Dermis blood vessel endothelial cell (primary cell): ENCODE data around the gene VAPB. TPM values are rescaled to one million over a fixed set of nuclear protein-coding genes. Genes with fewer than 3 reads are reported as not detected.

Experiments used
- DNase-seq: peaks from one replicate; pipeline ENCODE4 v3.0.0; 2010
- total RNA-seq: library from RNA; depleted of rRNA; stranded (reverse); fragments of >200 nt; gene quantifications from 2 replicates; pipeline ENCODE4 v1.2.3, GENCODE V29; 2014

Gene VAPB
- total RNA-seq, 1 donor from 2014 or later: 16.5 TPM

GRCh38 chr20:58485393-58485792 lies 96.4 kb downstream of the VAPB start:
- no peak for DNase-seq

- DNase-seq: no peak
These were observed 97.2 kb downstream of the VAPB start for GRCh38 chr20:58486207-58486606.

- no peak for DNase-seq
These were observed 103.2 kb downstream of the VAPB start for GRCh38 chr20:58492074-58492718.

DNA sequence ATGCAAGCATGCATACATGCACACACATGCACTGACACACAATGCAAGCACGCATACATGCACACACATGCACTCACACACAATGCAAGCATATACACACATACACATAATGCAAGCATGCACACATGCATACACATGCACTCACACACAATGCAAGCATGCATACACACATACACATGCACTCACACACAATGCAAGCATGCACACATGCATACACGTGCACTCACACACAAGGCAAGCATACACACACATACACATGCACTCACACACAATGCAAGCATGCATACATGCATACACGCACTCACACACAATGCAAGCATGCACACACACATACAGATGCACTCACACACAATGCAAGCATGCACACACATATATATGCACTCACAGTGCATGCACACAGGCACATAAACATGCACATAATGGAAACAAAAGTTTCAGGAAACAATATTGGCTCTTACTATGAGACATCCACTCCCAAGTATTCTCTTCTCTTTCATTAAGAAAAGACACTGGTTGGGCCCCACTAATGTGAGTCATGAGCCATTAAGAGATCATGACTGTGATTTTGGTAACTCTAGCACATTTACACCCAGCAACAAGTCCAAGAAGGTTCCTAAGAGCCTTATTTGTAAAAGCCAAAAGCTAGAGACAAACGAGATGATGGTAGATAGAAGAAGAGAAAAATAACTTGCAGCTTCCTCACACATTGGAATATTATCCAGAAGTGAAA lies 103.9 kb downstream of the VAPB start:
- no peak for DNase-seq

- DNase-seq: no peak
These were observed 106.0 kb downstream of the VAPB start for GRCh38 chr20:58494923-58495622.

DNA sequence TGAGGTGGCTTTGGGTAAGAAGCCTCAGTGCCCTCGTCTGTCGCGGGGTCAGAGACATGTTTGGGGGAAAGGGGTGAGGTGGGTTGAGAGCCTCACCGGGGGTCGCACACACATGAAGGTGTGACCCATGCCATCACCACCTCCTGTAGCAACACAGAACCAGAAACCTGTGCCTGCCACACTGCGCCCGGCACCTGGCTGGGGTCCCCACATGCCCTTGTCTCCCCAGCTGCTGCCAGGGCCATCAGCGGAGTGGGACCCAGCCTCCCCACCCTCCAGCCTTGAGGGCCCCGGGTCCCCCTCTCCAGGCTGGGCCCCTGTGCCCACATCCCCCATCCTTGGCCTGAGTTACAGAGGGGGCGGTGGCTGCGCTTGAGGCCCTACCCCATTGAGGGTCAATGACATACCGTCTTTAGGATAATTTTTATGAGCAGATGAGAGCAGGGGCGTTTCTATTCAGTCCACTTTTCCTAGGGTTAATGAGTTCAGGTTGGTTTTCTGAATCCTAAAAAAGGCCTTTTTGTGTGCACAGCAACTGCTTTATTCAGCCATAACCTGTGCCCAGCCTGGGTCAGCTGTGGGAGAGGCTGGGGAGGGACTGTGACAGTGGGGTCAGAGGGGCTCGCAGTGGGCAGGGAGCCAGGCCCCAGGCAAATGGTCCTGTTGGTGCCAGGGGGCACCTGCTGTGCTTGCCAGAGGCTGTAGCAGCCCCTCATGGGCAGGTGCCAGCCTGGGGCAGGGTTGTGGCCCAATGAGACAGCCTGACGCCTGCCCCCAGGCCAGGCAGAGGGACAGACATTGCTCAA lies 106.8 kb downstream of the VAPB start:
- DNase-seq: no peak

- no peak for DNase-seq
These were observed 107.4 kb downstream of the VAPB start for GRCh38 chr20:58496429-58496769.

DNA sequence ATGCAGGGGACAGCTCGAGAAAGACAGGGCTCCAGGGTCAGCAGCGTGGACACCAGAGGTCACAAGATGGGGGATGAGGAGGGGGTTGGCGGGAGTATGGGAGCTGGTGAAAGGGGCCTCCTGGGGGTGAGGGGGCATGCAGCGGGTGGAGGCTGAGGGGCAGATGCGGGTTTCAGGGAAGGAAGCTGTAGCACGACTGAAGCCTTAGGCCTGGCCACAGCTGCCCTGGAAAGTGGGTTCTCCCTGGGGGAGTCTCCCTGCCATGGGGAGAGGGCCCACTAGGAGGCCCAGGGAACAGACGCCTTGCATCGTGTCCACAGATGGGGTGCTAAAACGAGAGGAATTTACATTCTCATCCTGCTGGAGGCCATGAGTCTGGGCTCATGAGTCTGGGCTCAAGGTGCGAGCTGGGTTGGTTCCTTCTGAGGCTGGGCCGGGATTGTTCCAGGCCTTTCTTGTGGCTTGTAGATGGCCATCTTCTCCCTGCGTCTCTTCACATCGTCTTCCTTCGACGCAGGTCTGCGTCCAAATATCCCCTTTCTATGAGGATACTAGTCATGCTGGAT lies 108.1 kb downstream of the VAPB start:
- no peak for DNase-seq

DNA sequence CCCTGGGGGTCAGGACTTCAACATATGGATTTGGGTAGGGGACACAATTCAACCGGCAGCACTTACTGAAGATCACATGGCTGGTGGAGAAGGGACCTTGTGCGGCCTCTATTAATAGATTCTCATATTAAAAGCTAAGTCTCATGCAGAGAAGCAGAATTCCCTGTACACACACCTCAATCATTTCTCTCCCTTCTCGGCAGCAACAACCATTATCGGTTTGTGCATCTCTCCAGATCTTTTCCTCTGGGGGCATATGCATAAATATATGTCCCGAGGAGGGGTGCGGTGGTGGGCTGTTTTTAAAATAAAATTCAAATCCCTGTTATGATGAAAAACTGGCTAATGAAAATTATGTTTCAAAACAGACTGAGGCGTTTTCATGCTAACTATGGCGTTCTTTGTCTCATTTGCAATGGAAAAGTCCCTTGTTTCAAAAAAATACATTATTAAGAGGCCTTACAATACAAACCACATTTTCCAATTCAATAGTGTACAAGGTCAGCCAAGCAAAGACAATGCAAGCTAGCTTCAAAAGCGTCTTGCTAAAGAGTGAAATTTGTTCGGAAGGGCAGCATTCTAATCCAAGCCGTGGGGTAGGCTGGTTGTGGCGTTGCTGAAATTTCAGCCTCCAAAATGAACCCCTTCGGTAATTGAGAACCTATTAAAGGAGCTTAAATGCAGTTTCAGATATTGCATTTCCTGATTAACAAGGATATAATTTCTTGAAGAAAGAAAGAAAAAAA lies 108.9 kb downstream of the VAPB start:
- no peak for DNase-seq

DNA sequence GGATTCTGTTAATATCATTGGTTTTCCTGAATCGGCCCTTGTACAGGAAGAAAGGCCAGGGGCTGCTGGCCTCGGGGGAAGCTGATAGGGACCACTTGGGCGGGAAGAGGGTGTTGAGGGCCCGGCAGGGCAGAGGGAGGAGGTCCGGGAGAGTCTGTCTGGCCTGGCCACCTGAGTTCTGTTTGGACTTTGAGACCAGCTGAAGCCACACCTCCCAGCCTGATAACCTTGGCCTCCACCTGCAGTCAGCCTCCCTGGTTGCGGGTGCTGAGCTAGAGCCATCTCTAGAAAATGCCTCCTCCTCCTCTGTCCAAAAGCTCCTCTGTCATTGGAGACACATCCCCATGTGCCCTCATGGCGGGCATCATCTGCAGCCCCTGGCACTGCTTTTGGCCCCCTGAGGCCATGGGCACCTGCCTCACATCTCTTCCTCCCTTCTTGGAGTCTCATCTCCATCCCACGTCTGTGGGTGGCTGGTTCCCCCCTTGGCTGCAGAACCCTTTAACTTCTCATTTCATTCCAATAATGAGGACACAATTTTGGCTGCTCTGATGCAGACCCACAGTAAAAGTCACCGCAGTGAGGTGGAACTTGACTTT lies 109.5 kb downstream of the VAPB start:
- no peak for DNase-seq

DNA sequence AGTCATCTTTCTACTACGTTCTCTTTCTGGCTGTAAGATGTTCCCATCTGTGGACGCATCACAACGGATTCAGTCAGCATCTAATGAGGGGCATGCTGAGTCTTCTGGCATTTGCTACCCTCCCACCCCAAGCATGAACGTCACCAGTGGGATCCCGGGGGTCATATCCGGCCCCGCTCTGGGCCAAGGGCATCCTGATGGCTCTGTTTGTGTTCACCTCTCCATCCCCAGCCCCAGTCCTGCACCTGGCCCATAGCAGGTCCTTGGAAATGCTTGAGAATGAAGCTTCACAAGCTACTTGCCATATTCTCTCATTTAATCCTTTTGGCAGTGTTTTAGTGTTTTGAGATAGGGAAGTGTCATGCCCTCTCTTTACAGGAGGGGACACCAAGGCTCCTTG lies 111.2 kb downstream of the VAPB start:
- DNase-seq: no peak

Other genes starting within 250 kb of the VAPB start
- gene ANKRD60, start 160.6 kb upstream of the VAPB start, total RNA-seq: 0.09 TPM in 1 of 2 replicates, not detected in the other
- 11.7 and 15.4 TPM in 2 replicates for gene RAB22A, start 79.5 kb upstream of the VAPB start, total RNA-seq
- 0.17 and 0.19 TPM in 2 replicates for gene APCDD1L, start 126.2 kb downstream of the VAPB start, total RNA-seq